Measurements from ENCODE around the gene CHST15. TPM values are rescaled to one million over a fixed set of nuclear protein-coding genes. Genes with fewer than 3 reads are reported as not detected.

The CHST15 gene
- total and polyA plus RNA-seq, 2 of the 4 experiments (the other 2 are of a cell fraction): 0.14 to 0.18 TPM

GRCh38 chr10:123970927-123971286 is 122.5 kb downstream of the CHST15 start:
- Histone ChIP-seq H4K5ac (ENCODE audit: low read depth, low read length) (no peak overlapping the region), H3K9ac (ENCODE audit: low read depth, low read length) (no peak overlapping the region), H3K14ac (replicated peaks; ENCODE audit: low read depth, low read length) (no peak overlapping the region), H4K8ac (ENCODE audit: low read depth in 2 of 2, low read length in 2 of 2) (no peak overlapping the region), H4K91ac (ENCODE audit: insufficient read depth, low read depth, low read length) (no peak overlapping the region), H3K18ac (ENCODE audit: low read depth, low read length) (no peak overlapping the region), H2AK5ac (ENCODE audit: low read depth, low read length) (no peak overlapping the region), H3K4me1 (ENCODE audit: control insufficient read depth, insufficient read depth, low read length) (no peaks in the 10 kb centered on the region), H3K56ac (ENCODE audit: extremely low read depth, insufficient read depth, low read length) (no peak overlapping the region), H2AFZ (replicated peaks; ENCODE audit: low read length, poor library complexity) (no peak overlapping the region), H3K4me2 (ENCODE audit: low read depth, low read length) (no peak overlapping the region), H2BK15ac (ENCODE audit: low read depth, low read length) (no peak overlapping the region), H3K9me3 (ENCODE audit: control insufficient read depth, insufficient read depth, low read length) (peaks cover 5% of the 10 kb centered on the region), H2BK5ac (ENCODE audit: low read depth, low read length, poor library complexity, severe bottlenecking) (peak overlapping the region; percentile 60), H3K4ac (ENCODE audit: low read depth, low read length) (no peak overlapping the region), H3K27ac (ENCODE audit: insufficient read depth, low read length) (no peak overlapping the region), H3K23ac (ENCODE audit: low read depth, low read length) (no peak overlapping the region), H2AK9ac (replicated peaks; ENCODE audit: low read depth, low read length, poor library complexity) (no peak overlapping the region), H3K9me1 (ENCODE audit: insufficient read depth, low read length) (no peaks in the 10 kb centered on the region), H3K4me3 (ENCODE audit: insufficient read depth, low read depth, low read length) (no peak overlapping the region), H2BK120ac (ENCODE audit: low read depth, low read length) (no peak overlapping the region), H3K79me1 (ENCODE audit: low read depth in 1 of 2, low read length in 2 of 2) (no peaks in the 10 kb centered on the region), H4K20me1 (ENCODE audit: insufficient read depth, low read length) (no peaks in the 10 kb centered on the region), H2BK20ac (ENCODE audit: low read depth, low read length) (no peak overlapping the region), H3K27me3 (ENCODE audit: control insufficient read depth, insufficient read depth, low read length) (no peaks in the 10 kb centered on the region), H3K36me3 (ENCODE audit: control insufficient read depth, insufficient read depth, low read length) (no peaks in the 10 kb centered on the region)
- DNase-seq (no peak), ATAC-seq (ENCODE audit: low read depth) (no peak)
- WGBS, 2 experiments (ENCODE audit: extremely low coverage in 2 of 2, insufficient read length in 1 of 2): 69% methylated on average over 4 of the region's 4 CpGs; no CpG with 5 or more reads in 1 of the 2 experiments
- intact Hi-C loops (cut with micrococcal nuclease): no loop called here
- BruUV-seq (replicated peaks): no TSS peak
- dilution Hi-C loops (cut with HindIII; ENCODE audit: low sequenced_read_pairs, unreplicated experiment): no loop called here
- no peak for TF ChIP-seq ELK1 (IDR thresholded peaks at IDR 0.05; ENCODE audit: borderline replicate concordance, low read depth, low read length)
- no peak for TF ChIP-seq MAFK (IDR thresholded peaks at IDR 0.05; ENCODE audit: low read depth, low read length)
- no peak for TF ChIP-seq BHLHE40 (IDR thresholded peaks at IDR 0.05; ENCODE audit: low read depth, low read length)
- no peak for TF ChIP-seq RFX5 (IDR thresholded peaks at IDR 0.05; ENCODE audit: low read depth, low read length)
- no peak for TF ChIP-seq SMC3 (IDR thresholded peaks at IDR 0.05; ENCODE audit: low read depth, low read length)
- TF ChIP-seq CHD1 (IDR thresholded peaks at IDR 0.05; ENCODE audit: low read depth, low read length): no peak
- no peak for TF ChIP-seq USF2 (IDR thresholded peaks at IDR 0.05; ENCODE audit: low read depth, low read length)
- no peak for TF ChIP-seq RCOR1 (IDR thresholded peaks at IDR 0.05; ENCODE audit: insufficient replicate concordance, low read length)
- no peak for TF ChIP-seq CEBPB (IDR thresholded peaks at IDR 0.05; ENCODE audit: low read depth, low read length)
- no peak for TF ChIP-seq MXI1 (IDR thresholded peaks at IDR 0.05; ENCODE audit: borderline replicate concordance, low read depth, low read length)
- ChIA-PET CTCF (no interaction called here), POLR2A (ENCODE audit: unreplicated experiment) (no interaction called here)
- in situ Hi-C loops (cut with MboI; ENCODE audit: low sequenced_read_pairs): loop anchor here (25.0 kb wide), 1 partner anchor 934 kb away; no protein-coding TSS in a partner anchor

Data from IMR-90 (cell line).